ENCODE measurements around the gene HES5.

The HES5 gene

DNA sequence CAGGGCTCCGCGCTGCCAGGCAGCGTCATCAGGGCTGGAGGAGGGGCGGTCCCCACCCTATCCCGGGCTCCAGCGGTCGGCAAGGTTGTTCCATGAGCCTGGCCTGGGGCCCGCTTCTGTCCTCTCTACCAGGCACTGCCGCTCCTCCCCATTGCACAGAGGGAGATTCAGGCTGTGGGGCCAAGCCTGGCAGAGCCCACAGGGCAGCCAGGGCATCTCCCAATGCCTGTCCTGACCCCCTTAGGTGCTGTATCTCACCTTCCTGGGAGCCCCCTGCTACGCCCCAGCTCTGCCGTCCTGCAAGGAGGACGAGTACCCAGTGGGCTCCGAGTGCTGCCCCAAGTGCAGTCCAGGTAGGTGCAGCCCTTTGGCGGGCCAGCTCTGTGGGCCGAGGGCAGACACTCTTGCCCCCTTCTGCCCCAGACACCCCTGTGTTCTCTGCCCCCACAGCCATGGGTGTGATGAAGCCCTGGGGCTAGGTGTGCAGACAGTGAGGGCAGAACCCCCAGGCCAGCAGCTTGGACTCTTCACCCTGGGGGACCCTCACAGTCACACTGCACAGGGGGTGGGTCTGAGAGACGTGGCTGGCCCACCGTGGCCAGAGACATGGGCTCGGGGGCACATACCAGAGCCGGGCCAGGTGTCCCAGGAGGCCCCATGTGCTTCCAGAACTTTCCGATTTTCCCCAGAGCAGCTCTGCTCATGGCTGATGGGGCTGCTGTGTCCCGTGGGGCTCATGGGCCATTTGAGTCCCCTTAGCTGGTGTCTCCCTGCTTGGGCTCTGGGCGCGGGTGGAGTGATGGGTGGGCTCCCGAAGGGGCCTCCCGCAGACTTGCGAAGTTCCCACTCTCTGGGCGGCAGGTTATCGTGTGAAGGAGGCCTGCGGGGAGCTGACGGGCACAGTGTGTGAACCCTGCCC lies 27.7 kb upstream of the HES5 start:
- CTCF ChIA-PET = interaction anchor here (0.6 kb wide), 1 partner anchor 24 kb away, joined by 3 read pairs; no protein-coding TSS in a partner anchor
- DNase-seq (ENCODE audit: extremely low spot score) = no peak
- POLR2A ChIA-PET = interaction anchor here (1.2 kb wide), 1 partner anchor 28 kb away, joined by 3 read pairs; no protein-coding TSS in a partner anchor
- TF ChIP-seq FOXK2 (IDR thresholded peaks at IDR 0.05) = no peak

DNA sequence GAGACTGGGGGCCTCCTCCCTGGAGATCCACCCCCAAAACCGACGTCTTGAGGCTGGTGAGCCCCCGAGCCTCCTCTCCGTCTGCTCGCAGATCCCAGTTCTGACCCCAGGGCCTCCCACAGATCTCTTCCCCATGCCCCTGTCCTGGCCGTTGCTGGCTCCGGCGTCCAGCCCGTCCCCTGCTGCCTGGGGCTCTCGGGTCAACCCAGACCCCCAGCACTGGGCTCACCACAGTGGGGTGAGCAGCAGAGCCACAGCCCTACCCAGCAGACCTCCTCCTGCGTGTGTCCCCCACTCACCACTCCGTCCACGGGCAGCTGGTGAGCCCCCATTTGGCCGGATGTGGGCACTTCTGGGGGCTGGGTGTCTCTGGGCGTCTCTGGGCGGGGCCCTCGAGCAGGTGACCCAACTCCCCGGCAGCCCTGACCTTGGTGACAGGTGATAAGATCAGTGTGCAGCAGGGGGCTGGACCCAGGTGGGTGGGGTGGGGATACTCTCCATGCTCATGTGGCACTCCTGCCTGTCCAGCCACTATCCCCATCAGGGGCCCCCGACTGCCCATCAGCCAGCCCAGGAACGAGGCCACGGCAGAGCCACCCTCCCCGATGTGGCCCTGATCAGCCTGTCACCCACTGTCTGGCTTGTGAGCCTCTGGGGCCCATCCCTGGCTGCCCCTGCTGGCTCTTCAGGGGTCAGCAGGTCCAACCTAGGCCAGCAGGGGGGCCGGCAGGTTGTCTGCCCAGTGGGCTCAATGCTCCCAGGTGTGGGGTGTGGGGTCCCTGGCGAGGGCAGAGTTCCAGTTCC lies 26.8 kb upstream of the HES5 start:
- no peak for TF ChIP-seq FOXM1 (IDR thresholded peaks at IDR 0.05; ENCODE audit: borderline replicate concordance)
- TF ChIP-seq TARDBP (IDR thresholded peaks at IDR 0.05) = no peak
- TF ChIP-seq ZNF384 (IDR thresholded peaks at IDR 0.05) = no peak
- TF ChIP-seq FOXA1 (IDR thresholded peaks at IDR 0.05) = no peak
- TF ChIP-seq NFRKB (IDR thresholded peaks at IDR 0.05) = no peak
- no peak for TF ChIP-seq ELF4 (IDR thresholded peaks at IDR 0.05)
- TF ChIP-seq BHLHE40 (IDR thresholded peaks at IDR 0.05; ENCODE audit: borderline replicate concordance) = no peak
- TF ChIP-seq HDGF (IDR thresholded peaks at IDR 0.05; ENCODE audit: borderline replicate concordance) = no peak
- no peak for TF ChIP-seq FOXK2 (IDR thresholded peaks at IDR 0.05)
- TF ChIP-seq LEF1 (IDR thresholded peaks at IDR 0.05; ENCODE audit: borderline replicate concordance) = no peak
- TF ChIP-seq CTBP1 (IDR thresholded peaks at IDR 0.05; ENCODE audit: borderline replicate concordance) = no peak
- TF ChIP-seq, protein P1, sequence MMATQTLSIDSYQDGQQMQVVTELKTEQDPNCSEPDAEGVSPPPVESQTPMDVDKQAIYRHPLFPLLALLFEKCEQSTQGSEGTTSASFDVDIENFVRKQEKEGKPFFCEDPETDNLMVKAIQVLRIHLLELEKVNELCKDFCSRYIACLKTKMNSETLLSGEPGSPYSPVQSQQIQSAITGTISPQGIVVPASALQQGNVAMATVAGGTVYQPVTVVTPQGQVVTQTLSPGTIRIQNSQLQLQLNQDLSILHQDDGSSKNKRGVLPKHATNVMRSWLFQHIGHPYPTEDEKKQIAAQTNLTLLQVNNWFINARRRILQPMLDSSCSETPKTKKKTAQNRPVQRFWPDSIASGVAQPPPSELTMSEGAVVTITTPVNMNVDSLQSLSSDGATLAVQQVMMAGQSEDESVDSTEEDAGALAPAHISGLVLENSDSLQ (IDR thresholded peaks at IDR 0.05) = no peak
- no peak for TF ChIP-seq SP1 (IDR thresholded peaks at IDR 0.05)
- TF ChIP-seq L3MBTL2 (conservative IDR thresholded peaks at IDR 0.05) = no peak
- no peak for DNase-seq (ENCODE audit: extremely low spot score)
- ChIA-PET CTCF (no interaction called here), POLR2A (interaction anchor here (1.0 kb wide), 1 partner anchor 28 kb away, joined by 3 read pairs; no protein-coding TSS in a partner anchor)

GRCh38 chr1:2556277-2556677 lies 26.2 kb upstream of the HES5 start, which contains the start of gene TNFRSF14:
TSS of gene TNFRSF14 (plus strand) at chr1:2556371. CDS start at chr1:2556665, 294 bp downstream.
- no peak for TF ChIP-seq CTBP1 (IDR thresholded peaks at IDR 0.05; ENCODE audit: borderline replicate concordance)
- no peak for TF ChIP-seq TARDBP (IDR thresholded peaks at IDR 0.05)
- no peak for TF ChIP-seq ARNT (IDR thresholded peaks at IDR 0.05)
- no peak for TF ChIP-seq FOXK2 (IDR thresholded peaks at IDR 0.05)
- TF ChIP-seq, protein P1 (IDR thresholded peaks at IDR 0.05) = no peak
- TF ChIP-seq FOXM1 (IDR thresholded peaks at IDR 0.05; ENCODE audit: borderline replicate concordance) = no peak
- TF ChIP-seq ZNF384 (IDR thresholded peaks at IDR 0.05) = no peak
- TF ChIP-seq NFRKB (IDR thresholded peaks at IDR 0.05) = no peak
- no peak for TF ChIP-seq BHLHE40 (IDR thresholded peaks at IDR 0.05; ENCODE audit: borderline replicate concordance)
- TF ChIP-seq LEF1 (IDR thresholded peaks at IDR 0.05; ENCODE audit: borderline replicate concordance) = no peak
- TF ChIP-seq FOXA1 (IDR thresholded peaks at IDR 0.05) = no peak
- TF ChIP-seq L3MBTL2 (conservative IDR thresholded peaks at IDR 0.05) = no peak
- TF ChIP-seq SUZ12 (IDR thresholded peaks at IDR 0.05) = no peak
- no peak for DNase-seq (ENCODE audit: extremely low spot score)
- ChIA-PET CTCF (no interaction called here), POLR2A (interaction anchor here (1.0 kb wide), 1 partner anchor 29 kb away, joined by 3 read pairs; no protein-coding TSS in a partner anchor)

DNA sequence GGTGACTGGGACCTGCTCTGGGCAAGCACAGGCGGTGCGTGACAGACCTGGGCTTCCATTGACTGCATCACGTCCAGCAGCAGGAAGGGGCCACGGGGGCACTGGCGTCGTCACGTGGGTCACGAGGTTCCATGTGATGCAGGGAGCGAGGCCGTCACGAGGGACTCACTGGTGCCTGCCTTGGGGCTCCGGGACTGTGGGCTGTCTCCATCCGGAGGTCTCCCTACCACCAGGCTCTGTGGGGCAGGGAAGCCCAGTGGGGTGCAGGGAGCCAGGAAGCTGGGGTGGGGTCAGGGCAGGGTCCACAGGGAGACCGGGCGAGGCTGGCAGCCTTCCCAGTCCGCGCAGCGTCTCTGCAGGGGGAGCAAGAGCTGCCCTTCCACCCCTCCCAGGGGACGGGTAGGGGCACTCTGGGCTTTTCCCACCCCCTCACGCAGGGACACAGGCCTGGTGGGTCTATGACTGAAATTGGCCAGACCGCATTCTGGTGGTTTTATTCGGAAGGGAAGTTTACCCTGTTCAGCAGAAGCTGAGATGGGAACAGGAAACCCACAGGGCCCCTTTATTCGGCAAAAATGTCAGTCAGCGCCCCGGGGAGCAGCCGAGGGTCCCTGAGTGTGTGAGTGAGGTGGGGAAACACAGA lies 25.7 kb upstream of the HES5 start:
- POLR2A ChIA-PET = interaction anchor here (1.0 kb wide), 1 partner anchor 30 kb away, joined by 3 read pairs; no protein-coding TSS in a partner anchor

GRCh38 chr1:2554621-2555387 lies 24.7 kb upstream of the HES5 start:
- CTCF ChIA-PET = no interaction called here
- DNase-seq (ENCODE audit: extremely low spot score) = no peak
- POLR2A ChIA-PET = no interaction called here
- TF ChIP-seq ZNF384 (IDR thresholded peaks at IDR 0.05) (no peak), CTBP1 (IDR thresholded peaks at IDR 0.05; ENCODE audit: borderline replicate concordance) (no peak), HDGF (IDR thresholded peaks at IDR 0.05; ENCODE audit: borderline replicate concordance) (no peak), FOXA1 (IDR thresholded peaks at IDR 0.05) (no peak), ARNT (IDR thresholded peaks at IDR 0.05) (no peak), L3MBTL2 (conservative IDR thresholded peaks at IDR 0.05) (no peak), BHLHE40 (IDR thresholded peaks at IDR 0.05; ENCODE audit: borderline replicate concordance) (no peak), NFRKB (IDR thresholded peaks at IDR 0.05) (no peak), FOXM1 (IDR thresholded peaks at IDR 0.05; ENCODE audit: borderline replicate concordance) (no peak)
- TF ChIP-seq, protein P1 (IDR thresholded peaks at IDR 0.05) = no peak

More for the DNA sequence above, 25.7 kb upstream of the HES5 start:
- DNase-seq (ENCODE audit: extremely low spot score) = no peak
- TF ChIP-seq L3MBTL2 (conservative IDR thresholded peaks at IDR 0.05) = no peak
- TF ChIP-seq FOXA1 (IDR thresholded peaks at IDR 0.05) = no peak
- TF ChIP-seq ARNT (IDR thresholded peaks at IDR 0.05) = no peak
- no peak for TF ChIP-seq FOXK2 (IDR thresholded peaks at IDR 0.05)
- TF ChIP-seq LEF1 (IDR thresholded peaks at IDR 0.05; ENCODE audit: borderline replicate concordance) = no peak
- TF ChIP-seq ELF4 (IDR thresholded peaks at IDR 0.05) = no peak
- TF ChIP-seq FOXM1 (IDR thresholded peaks at IDR 0.05; ENCODE audit: borderline replicate concordance) = no peak
- CTCF ChIA-PET = no interaction called here
